ENCODE data around the gene DARS1. TPM values are rescaled to one million over a fixed set of nuclear protein-coding genes. Genes with fewer than 3 reads are reported as not detected.

The DARS1 gene
- total RNA-seq, 1 experiment from 2014 or later = 85.3 TPM

- in situ Hi-C loops (cut with HindIII; ENCODE audit: low pct_unique_long_range_greater_than_20kb, low sequenced_read_pairs) = no loop called here
- Histone ChIP-seq H3K4me1 (ENCODE audit: control insufficient read depth, insufficient read depth, low read length) (no peaks in the 10 kb centered on the region), H3K27ac (ENCODE audit: low read length) (no peak overlapping the region), H3K27me3 (ENCODE audit: control insufficient read depth, insufficient read depth, low read length) (no peaks in the 10 kb centered on the region), H3K9me3 (ENCODE audit: control insufficient read depth, insufficient read depth, low read depth, low read length) (no peaks in the 10 kb centered on the region), H3K4me3 (ENCODE audit: low read depth in 2 of 2, low read length in 2 of 2) (no peak overlapping the region), H3K36me3 (ENCODE audit: control insufficient read depth, insufficient read depth, low read length) (peaks cover 50% of the 10 kb centered on the region)
- no peak for TF ChIP-seq REST (IDR thresholded peaks at IDR 0.05; ENCODE audit: insufficient read depth in 1 of 2, low read depth in 2 of 2, low read length in 1 of 2)
- no peak for TF ChIP-seq POLR2AphosphoS5 (IDR thresholded peaks at IDR 0.05; ENCODE audit: low read depth, low read length)
- TF ChIP-seq TCF7L2 (IDR thresholded peaks at IDR 0.05; ENCODE audit: low read depth, low read length) = no peak
- TF ChIP-seq CTCF (IDR thresholded peaks at IDR 0.05) = no peak
- no peak for TF ChIP-seq SIN3A (IDR thresholded peaks at IDR 0.05; ENCODE audit: borderline replicate concordance, insufficient read depth, low read depth, low read length)
- BruUV-seq (replicated peaks) = no TSS peak
- intact Hi-C loops (cut with micrococcal nuclease; ENCODE audit: unreplicated experiment) = loop anchor here (10.0 kb wide), 1 partner anchor 205 kb away; the partner anchor contains the start of gene CXCR4
- DNase-seq (ENCODE audit: low read depth, low spot score) = no peak
- CTCF ChIA-PET = no interaction called here
- POLR2A ChIA-PET = no interaction called here
- ATAC-seq = no peak
These were observed 75.5 kb downstream of the DARS1 start for GRCh38 chr2:135909976-135910375.

- H3K9me3 ChIP-seq (ENCODE audit: control insufficient read depth, insufficient read depth, low read depth, low read length) = no peaks in the 10 kb centered on the region
- no peak overlapping the region for H3K27ac ChIP-seq (ENCODE audit: low read length)
- ATAC-seq (no peak), DNase-seq (ENCODE audit: low read depth, low spot score) (no peak)
- ChIA-PET POLR2A (no interaction called here), CTCF (no interaction called here)
- H3K27me3 ChIP-seq (ENCODE audit: control insufficient read depth, insufficient read depth, low read length) = no peaks in the 10 kb centered on the region
- peaks cover 28% of the 10 kb centered on the region for H3K36me3 ChIP-seq (ENCODE audit: control insufficient read depth, insufficient read depth, low read length)
- intact Hi-C loops (cut with micrococcal nuclease; ENCODE audit: unreplicated experiment) = no loop called here
- no peaks in the 10 kb centered on the region for H3K4me1 ChIP-seq (ENCODE audit: control insufficient read depth, insufficient read depth, low read length)
- H3K4me3 ChIP-seq (ENCODE audit: low read depth in 2 of 2, low read length in 2 of 2) = no peak overlapping the region
- TF ChIP-seq CTCF (IDR thresholded peaks at IDR 0.05) = no peak
- no peak for TF ChIP-seq REST (IDR thresholded peaks at IDR 0.05; ENCODE audit: insufficient read depth in 1 of 2, low read depth in 2 of 2, low read length in 1 of 2)
- no peak for TF ChIP-seq POLR2AphosphoS5 (IDR thresholded peaks at IDR 0.05; ENCODE audit: low read depth, low read length)
- TF ChIP-seq SIN3A (IDR thresholded peaks at IDR 0.05; ENCODE audit: borderline replicate concordance, insufficient read depth, low read depth, low read length) = no peak
- TF ChIP-seq TCF7L2 (IDR thresholded peaks at IDR 0.05; ENCODE audit: low read depth, low read length) = no peak
- in situ Hi-C loops (cut with HindIII; ENCODE audit: low pct_unique_long_range_greater_than_20kb, low sequenced_read_pairs) = no loop called here
- no TSS peak for BruUV-seq (replicated peaks)
These were observed 79.7 kb downstream of the DARS1 start for GRCh38 chr2:135905679-135906078.
